ENCODE data around the gene ANKRD29.

DNA sequence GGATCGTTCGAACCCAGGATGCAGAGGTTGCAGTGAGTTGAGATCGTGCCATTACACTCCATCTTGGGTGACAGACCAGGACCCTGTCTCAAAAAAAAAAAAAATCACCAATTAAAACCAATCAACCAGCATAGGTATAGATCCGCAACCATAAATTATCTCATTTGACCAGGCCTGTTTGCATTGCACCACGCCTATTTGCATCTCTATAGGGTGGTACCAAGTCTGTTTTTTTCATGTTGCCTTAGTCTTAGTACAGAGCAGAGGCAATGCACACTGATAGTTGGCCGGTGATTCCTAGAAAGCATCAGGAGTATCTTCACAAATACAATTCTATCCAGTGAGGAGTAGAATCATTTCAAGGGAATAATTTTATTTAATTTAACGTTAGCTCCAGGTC is 67.1 kb downstream of the ANKRD29 start:
- TF ChIP-seq CTCF (IDR thresholded peaks at IDR 0.05): no peak
- no peak for TF ChIP-seq POLR2A (IDR thresholded peaks at IDR 0.05)
- no peak for TF ChIP-seq POLR2AphosphoS5 (IDR thresholded peaks at IDR 0.05)
- no peak for TF ChIP-seq EP300 (IDR thresholded peaks at IDR 0.05; ENCODE audit: low read depth)
